Choroid plexus epithelial cell (primary cell): ENCODE results near the gene BRCA2.
A peak's percentile ranks its signal among the peaks of the same experiment; 100 is the strongest.

Source experiments
- DNase-seq: peaks from one replicate; pipeline ENCODE4 v3.0.0-alpha.2; 2010; ENCODE audit warnings: low read depth
- H3K4me3 ChIP-seq: 2 replicates; pipeline ENCODE4 v1.5.1; 2011; ENCODE audit warnings: low read depth, mild to moderate bottlenecking, control low read depth, low read length, moderate library complexity
- TF ChIP-seq, protein P1 (sequence below): conservative IDR thresholded peaks from 2 replicates; pipeline ENCODE4 v1.5.1; 2011; ENCODE audit warnings: low read depth, mild to moderate bottlenecking, control low read depth, inconsistent platforms, low read length, moderate library complexity

The BRCA2 gene

DNA sequence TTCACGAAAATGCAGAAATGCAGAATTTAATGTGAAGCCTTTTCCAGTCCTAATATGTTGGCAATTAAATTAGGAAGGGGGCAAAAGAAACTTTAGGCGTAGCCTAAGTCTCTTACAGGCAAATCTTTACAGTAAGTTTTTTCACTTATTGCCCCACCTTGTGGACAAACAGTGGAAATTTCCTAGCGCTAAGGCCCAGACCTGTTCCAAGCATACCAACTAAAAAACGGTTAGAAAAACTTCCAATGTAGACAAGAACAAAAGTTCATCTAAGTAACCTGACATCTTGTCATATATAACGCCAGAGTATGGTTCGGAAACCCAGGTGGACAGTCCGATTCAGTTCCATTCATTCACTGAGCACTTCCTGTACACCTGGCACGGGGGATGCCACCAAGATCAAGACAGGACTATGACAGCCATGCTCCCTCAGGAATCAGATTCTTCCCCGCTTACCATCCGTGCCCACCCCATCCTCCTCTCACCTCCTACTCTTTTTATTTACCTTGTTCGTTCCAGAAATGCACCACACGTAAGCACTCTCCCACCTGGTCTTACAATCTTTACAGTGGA, 5.1 kb upstream of the BRCA2 start:
- TF ChIP-seq, protein P1, sequence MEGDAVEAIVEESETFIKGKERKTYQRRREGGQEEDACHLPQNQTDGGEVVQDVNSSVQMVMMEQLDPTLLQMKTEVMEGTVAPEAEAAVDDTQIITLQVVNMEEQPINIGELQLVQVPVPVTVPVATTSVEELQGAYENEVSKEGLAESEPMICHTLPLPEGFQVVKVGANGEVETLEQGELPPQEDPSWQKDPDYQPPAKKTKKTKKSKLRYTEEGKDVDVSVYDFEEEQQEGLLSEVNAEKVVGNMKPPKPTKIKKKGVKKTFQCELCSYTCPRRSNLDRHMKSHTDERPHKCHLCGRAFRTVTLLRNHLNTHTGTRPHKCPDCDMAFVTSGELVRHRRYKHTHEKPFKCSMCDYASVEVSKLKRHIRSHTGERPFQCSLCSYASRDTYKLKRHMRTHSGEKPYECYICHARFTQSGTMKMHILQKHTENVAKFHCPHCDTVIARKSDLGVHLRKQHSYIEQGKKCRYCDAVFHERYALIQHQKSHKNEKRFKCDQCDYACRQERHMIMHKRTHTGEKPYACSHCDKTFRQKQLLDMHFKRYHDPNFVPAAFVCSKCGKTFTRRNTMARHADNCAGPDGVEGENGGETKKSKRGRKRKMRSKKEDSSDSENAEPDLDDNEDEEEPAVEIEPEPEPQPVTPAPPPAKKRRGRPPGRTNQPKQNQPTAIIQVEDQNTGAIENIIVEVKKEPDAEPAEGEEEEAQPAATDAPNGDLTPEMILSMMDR = peak; percentile 73
- H3K4me3 ChIP-seq = peak overlapping the region; percentile 19
- peak; percentile 85 for DNase-seq

DNA sequence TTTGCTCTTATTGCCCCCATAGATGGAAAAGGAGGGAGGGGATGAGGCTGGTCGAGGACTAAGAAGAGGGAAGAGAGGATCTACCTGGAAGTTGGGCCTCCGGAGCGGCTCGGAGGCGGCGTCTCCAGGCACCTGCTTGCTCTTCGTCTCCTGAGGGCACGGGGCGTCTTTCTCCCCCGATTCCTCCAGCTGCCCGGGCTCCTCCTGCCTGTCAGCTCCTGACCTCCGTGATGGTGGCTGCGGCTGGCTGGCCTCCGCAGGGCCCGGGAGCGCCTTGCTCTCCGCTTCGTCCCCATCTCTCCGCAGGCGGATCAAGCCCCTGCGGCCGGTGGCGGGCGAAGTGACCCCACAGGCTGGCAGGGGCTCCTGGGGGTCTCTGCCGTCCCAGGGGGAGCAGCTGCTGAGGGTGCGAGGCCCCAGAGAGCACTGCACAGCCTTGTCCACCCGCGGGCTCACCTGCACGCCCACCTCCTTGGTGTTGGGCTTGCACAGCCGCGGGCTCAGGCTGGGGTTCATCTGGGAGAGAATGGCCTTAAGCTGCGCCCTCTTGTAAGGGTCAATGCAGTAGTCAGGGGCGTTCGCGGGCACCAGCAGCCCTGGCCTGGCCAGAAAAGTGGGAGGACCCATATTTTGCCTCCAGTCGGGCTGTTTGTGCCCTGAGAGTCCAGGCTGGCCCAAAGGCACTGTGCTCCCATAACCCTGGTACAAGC, 4.0 kb upstream of the BRCA2 start:
- no peak for DNase-seq
- H3K4me3 ChIP-seq = no peak overlapping the region
- TF ChIP-seq, protein P1 = no peak

DNA sequence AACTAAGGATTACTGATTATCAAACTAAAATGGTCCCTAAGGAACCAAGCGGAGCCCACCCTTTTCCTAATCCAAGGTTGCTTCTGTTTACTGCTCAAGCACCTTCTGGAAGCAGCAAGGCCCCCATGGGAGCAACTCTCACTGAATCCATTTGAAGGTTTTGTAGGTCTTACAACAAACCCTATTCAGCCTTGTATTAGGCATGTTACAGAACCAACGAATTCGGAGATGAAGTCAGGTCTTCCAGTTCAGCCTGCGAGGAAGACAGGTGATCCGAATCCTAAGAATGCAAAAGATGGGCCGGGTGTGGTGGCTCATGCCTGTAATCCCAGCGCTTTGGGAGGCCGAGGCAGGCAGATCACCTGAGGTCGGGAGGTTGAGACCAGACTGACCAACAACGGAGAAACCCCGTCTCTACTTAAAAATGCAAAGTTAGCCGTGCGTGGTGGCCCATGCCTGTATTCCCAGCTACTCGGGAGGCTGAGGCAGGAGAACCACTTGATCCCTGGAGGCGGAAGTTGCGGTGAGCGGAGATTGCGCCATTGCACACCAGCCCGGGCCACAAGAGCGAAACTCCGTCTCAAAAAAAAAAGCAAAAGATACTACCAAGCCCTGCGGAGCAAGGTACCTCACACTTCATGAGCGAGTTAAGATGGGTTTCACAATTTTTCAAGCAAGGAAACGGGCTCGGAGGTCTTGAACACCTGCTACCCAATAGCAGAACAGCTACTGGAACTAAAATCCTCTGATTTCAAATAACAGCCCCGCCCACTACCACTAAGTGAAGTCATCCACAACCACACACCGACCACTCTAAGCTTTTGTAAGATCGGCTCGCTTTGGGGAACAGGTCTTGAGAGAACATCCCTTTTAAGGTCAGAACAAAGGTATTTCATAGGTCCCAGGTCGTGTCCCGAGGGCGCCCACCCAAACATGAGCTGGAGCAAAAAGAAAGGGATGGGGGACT, 754 bp upstream of the BRCA2 start:
- TF ChIP-seq, protein P1 = no peak
- peak; percentile 81 for DNase-seq

DNA sequence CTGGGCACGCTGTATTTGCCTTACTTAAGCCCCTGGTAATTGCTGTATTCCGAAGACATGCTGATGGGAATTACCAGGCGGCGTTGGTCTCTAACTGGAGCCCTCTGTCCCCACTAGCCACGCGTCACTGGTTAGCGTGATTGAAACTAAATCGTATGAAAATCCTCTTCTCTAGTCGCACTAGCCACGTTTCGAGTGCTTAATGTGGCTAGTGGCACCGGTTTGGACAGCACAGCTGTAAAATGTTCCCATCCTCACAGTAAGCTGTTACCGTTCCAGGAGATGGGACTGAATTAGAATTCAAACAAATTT, 676 bp downstream of the BRCA2 start:
- no peak for DNase-seq
- TF ChIP-seq, protein P1 = no peak
- H3K4me3 ChIP-seq = peak overlapping the region; percentile 75

More for the DNA sequence above, 754 bp upstream of the BRCA2 start:
- peak overlapping the region; percentile 75 for H3K4me3 ChIP-seq

DNA sequence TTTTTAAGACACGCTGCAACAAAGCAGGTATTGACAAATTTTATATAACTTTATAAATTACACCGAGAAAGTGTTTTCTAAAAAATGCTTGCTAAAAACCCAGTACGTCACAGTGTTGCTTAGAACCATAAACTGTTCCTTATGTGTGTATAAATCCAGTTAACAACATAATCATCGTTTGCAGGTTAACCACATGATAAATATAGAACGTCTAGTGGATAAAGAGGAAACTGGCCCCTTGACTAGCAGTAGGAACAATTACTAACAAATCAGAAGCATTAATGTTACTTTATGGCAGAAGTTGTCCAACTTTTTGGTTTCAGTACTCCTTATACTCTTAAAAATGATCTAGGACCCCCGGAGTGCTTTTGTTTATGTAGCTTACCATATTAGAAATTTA, 1.2 kb downstream of the BRCA2 start:
- H3K4me3 ChIP-seq = peak overlapping the region; percentile 75
- DNase-seq = no peak
- TF ChIP-seq, protein P1 = no peak

DNA sequence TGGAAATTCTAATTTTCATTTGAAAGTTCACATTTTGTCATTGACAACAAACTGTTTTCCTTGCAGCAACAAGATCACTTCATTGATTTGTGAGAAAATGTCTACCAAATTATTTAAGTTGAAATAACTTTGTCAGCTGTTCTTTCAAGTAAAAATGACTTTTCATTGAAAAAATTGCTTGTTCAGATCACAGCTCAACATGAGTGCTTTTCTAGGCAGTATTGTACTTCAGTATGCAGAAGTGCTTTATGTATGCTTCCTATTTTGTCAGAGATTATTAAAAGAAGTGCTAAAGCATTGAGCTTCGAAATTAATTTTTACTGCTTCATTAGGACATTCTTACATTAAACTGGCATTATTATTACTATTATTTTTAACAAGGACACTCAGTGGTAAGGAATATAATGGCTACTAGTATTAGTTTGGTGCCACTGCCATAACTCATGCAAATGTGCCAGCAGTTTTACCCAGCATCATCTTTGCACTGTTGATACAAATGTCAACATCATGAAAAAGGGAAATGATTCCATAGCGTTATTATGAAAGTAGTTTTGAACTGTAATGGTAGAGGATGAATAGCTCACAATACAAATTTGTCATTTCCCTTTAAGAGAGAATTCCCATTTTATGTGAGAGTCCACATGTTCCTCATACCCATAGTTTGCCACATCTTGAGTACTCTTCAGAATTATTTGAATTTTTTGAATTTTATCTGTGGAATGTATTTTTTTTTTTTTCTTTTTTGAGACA, 2.6 kb downstream of the BRCA2 start:
- no peak for DNase-seq
- no peak overlapping the region for H3K4me3 ChIP-seq
- TF ChIP-seq, protein P1 = no peak
